ENCODE measurements around the gene PIGZ.

Gene PIGZ, protein sequence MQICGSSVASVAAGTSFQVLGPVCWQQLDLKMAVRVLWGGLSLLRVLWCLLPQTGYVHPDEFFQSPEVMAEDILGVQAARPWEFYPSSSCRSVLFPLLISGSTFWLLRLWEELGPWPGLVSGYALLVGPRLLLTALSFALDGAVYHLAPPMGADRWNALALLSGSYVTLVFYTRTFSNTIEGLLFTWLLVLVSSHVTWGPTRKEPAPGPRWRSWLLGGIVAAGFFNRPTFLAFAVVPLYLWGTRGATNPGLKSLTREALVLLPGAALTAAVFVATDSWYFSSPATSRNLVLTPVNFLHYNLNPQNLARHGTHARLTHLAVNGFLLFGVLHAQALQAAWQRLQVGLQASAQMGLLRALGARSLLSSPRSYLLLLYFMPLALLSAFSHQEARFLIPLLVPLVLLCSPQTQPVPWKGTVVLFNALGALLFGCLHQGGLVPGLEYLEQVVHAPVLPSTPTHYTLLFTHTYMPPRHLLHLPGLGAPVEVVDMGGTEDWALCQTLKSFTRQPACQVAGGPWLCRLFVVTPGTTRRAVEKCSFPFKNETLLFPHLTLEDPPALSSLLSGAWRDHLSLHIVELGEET

DNA sequence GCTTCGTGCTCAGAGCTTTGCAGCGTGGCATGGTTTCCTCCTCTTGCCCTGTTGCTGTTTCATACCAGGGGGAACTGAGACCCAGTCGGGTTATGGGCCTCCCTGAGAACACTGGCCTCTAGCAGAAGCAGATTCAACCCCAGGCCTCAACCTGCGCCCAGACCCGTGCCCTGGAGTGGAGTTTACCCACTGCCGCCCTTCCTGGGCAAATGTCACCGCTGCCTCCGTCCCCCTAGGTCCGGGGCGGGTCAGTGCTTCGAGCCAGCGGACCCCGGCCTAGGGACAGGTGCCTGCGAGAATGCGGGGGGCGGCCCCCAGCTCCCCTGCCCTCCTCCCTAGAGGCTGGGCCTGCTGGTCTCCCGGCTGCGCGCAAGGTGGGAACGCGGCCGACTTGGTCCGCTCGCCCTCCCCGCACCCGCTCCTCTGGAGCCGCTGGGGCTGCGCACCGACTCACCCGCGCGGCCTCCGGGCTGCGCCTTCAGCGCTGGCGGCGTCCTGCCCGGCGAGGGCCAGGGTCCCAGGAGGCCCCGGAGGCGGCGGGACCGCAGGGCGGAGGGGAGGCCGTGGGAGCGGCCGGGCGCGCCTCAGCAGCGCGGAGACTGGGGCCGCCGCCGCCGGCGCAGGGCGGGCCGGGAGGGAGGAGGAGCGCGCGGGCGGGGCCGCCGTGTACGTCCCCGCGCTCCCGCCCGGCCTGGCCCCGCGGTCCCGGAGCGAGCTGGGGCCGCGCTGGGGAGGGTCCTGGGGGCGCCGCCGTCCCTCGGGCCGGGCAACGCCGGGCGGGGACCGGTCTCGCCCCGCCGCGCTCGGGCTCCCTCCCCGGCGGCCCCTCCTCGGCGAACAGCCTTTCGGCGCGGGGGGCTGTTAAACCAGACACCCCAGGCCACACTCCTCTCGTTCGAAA, at the start of gene PIGZ:
TSS of gene PIGZ (minus strand) at position 601 of the 901 bp plus-strand sequence. CDS start 16,802 bp downstream, outside the sequence.
- no peak for FAIRE-seq

DNA sequence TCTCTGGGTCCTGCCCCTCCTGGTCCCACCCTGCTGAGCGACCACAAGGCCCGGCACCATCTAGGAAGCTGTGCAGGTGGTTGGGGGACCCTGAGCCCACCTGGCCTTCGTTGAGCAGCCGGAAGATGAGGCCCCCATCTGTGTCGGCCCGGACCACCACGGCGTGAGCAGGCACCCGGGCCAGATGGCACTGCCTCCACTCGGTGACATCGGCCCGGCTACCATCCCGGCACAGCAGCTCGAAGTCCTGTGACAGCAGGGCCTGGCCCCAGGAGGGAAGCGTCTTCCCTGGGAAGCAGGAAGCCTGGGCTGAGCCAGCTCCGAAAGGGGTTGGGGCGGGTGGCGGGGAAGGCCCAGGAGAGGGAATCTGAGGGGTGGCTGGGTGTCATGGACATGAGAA, 48.4 kb upstream of the PIGZ start:
- FAIRE-seq = no peak

DNA sequence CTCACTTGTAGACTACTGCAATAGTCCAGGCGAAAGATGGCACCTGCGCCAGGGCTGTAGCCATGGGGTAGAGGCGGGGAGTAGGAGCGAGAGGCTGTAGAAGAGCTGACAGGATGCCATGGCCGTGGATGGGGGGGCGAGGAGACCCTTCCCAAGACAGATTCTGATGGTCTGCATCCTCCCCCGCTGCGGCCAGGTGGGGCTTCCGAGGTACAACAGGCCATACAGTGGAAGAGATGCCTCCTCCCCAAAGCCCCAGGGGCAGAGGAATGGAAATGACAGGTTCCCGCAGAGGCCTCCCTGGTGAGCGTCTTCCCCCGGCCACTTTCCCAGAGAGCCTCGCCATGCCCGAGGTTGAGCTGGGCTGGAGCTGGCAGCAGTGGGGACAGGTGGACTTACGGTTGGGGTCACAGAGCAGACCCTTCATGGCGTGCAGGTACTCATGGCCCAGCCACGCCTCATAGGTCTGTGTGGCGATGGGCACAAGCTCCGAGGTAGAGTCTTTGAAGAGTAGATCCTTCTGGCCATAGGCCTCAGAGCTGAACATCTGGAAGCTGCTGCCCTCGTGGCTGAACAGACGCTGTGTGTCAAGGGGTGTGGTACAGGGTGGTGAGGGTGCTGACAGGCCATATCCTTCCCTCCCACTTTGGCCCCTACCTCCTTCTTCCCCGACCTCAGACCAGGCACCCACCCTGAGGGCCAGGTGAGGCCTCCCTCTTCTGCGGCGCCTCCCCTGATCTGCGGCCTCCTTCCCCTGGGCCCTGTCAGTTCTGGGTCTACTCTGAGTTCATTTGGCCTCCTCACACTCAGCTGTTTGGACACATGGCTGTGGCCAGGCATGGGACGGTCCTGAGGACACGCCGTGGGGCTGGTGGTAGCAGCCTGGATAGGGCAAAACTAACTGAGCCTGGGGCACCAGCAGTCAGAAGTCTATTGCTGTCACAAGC, 47.4 kb upstream of the PIGZ start:
- no peak for FAIRE-seq

DNA sequence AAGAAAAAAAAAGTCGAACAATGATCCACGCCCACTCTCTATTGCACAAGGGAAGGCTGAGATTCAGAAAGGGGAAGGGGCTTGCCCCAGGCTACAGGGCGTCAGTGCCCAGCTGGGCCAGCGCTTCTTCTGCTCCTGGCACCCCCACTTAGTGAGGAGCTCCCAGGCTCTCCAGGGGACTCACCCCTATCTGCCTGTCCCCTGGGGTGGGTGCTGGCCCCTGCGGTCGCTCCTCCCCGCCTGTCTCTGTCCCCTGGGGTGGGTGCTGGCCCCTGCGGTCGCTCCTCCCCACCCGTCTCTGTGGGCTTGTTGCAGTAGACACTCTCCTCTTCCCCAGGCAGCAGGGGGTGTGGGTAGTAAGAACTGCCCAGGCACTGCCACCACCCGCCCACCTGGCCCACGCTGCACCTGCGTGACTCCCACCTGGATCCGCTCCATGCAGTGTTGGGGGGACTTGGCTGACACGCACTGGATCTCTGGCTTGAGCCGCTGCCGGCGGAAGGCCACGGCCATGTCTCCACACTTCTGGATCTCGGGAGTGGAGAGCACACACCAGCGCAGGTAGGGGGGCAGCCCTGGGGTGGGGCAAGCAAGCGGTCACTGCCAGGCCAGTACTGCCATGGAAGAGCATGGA, 46.4 kb upstream of the PIGZ start:
- FAIRE-seq = no peak

DNA sequence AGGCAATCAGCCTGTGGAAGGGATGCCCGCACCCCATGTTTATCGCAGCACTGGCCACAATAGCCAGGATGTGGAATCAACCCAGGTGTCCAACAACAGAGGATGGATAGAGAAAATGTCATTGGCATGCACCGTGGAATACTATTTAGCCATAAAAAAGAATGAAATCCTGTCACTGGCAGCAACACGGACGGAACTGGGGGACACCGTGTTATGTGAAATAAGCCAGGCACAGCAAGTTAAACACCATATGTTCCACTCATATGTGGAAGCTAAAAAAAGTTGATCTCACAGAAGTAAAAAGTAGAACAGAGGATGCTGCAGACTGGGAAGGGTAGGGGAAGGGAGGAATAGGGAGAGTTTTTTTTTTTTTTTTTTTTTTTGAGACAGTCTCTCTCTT, 45.4 kb upstream of the PIGZ start:
- FAIRE-seq = no peak

DNA sequence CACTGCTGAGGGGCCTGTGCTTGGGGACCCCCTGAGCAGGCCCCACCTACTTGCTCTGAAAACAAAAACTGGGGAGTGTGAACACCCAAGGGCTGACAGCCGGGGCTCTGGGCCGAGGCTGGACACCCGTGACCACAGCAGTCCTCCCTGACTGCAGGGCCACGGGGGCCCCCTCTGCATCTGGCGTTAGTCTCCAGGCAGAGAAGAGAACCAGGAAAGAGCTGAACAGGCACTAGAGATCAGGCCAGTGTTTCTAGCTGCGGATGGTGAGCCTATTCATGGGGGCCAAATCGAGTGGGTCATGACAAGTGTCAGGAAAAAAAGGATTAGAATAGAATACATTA, 43.9 kb upstream of the PIGZ start:
- no peak for FAIRE-seq

DNA sequence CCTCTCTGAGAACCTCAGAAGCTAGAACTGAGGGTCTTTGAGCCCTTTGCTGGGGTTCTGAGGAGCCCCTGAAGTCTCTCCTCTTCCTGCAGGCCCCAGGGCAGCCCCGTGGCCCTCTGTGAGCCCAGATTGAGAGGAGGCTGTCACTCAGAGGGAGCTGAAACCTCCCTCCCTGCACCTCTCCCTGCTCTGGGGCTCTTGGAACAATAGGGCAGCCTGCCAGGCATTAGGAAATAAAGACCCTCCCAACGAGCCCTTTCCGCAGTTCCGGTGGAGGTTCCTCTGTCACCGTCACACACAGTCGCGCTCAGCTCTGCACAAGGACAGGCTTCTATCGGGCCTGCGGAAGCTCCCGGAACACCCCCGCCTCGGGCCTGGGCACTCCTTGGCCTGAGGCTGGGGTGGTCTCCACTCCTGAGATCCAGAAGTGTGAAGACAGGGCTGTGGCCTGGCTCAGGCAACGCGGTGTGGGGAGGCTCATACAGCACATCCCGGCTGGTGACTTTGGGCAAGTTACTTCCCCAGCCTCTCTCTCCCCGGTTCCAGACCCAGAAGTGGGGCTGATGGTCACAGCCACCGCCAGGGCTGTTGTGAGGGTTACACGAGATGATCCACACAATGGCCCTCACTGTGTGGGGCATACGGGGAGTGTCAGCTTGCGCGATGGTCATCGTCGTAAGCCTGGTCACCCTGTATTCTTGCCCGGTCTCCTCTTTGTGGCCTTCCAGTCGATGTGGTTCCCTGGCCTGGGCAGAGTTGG, 43.3 kb upstream of the PIGZ start:
- FAIRE-seq = no peak

DNA sequence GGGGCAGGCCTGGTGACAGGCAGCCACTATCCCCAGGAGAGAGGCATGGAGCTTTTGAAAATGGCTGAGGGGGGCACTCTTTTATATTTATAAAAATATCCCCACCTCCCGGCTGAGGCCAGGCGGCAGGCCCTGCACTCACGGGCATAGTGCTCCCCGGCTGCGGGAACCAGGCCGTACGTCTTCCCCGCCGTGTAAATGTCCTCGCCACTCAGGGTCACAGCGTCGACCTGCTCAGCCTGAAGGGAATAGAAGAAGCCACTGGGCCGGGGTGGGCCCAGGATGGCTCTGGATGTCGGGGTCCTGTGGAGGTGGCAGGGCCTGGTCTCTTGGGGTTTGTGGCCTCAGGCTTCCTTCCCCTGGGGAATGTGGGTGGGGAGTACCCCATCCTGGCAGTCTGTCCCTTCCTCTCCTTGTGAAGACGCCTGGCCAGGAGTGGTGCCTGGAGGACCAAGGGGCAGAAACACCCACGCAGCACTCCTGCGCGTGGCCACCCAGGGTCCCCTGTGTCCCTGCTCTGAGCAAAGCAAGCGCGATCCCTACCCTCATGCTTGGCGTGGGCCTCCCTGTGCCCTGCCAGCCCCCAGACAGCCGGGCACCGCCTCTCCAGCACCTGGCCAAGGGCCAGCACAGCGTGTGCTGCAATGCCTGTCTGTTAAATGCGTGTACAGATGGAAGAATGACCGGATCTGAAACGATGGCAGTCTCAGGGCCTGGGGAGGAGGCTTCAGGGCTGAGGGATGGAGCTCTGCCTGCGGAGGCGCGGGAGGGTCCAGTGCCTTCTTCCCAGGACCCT, 42.1 kb upstream of the PIGZ start:
- FAIRE-seq = no peak

DNA sequence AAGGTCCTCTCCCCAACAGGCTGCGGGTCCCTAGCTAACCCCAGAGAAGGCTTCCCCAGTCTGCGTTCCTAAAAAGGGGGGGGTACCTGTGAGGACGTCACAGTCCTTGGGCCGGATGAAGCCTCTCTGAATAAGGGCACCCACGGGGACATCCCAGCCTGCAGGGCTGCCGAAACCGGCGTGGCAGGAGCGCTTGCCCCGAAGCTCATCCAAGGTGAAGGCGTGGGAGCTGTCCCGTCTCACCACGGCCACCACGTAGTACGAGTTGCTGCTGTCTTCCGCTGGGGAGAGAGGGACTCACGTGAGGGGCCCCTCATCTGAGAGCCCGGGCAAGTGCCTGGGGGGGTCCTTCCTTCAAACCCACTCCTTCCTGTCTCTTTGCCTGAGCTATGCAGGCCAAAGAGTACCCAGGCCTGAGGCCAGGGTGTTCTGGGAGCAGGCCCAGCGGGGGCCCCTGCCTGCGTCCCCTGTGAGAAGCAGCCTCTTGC, 40.9 kb upstream of the PIGZ start:
- FAIRE-seq = no peak

DNA sequence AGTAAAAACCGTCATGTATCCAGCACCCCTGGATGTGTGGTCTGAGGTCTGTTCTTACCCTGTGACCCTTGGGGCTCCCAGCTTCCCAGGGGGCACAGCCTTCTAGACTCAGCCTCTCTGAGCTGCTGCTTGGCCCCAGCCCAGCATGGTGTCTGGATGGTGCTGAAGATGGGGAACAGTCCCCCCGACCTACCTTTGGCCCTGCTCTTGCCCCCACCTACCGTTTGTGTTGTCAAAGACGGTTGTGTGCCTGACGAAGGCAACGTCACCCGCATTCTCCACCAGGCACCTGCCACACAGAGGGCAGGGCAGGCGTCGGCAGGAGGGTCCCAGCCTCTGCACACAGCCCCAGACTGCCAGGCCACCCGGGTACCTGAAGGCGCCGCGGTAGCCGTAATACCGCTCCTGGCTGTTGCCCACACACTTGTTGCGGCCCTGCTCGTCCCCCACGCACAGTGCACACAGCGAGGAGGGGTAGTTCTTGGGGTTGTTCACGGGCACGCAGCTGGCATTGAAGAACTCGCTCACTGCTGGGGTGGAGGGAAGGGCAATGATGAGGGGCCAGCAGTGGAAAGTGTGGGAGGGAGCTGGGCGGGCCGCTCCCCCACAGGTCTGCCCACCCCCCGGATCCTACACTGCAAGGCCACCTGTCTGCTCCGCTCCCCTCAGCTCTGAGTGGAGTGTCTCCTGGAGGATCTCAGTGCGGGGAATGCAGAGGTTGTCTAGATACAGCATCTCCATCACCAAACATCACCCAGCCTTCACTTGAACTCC, 40.0 kb upstream of the PIGZ start:
- no peak for FAIRE-seq

DNA sequence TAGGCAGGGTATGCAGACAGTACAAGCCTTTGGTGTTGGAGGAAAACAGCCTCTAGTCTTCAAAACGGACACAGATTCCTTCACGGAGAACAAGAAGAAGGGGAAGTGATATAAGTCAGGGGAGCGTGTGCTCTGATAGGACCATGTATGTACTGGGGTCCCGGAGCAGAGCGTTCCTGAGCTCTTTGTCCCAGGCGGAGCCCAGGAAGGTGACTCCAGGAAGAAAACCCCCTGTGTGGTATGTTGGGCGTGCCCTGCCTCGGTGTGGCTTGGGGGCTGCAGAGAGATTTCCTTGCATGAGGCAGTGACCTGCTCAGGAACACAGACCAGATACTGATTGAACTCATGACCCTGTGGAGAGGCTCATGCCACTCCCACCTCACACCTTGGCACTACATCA, 39.3 kb upstream of the PIGZ start:
- FAIRE-seq = no peak

DNA sequence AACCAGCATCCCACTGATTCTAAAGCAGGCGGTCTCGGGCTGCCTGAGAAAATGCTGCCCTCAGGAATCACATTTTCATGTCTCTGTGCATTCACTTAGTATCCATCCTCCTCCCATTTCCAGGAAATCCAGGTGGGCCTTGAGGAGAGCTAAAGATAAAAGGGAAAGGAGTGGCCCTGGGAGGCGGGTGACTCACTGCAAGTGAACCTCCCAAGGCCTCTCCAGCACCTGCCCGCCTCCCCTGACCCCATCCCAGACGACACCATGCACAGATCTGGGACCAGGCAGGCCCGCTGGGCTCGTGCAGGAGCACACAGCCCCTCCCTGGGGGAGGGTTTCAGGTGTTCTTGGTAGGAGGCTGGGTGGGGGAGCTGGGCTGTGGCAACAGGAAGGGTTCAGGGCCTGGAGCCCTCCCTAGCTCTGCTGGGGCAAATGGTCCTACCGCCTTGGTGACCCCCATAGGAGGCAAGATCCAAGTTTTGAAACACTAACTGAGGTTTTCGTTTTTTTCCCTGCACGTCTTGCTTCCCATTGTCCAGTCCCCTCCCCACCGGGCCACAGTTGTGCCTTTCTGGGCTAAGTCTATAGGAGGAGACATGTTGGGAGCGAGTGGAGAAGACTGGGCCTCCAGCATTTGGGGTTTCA, 38.8 kb upstream of the PIGZ start:
- no peak for FAIRE-seq

DNA sequence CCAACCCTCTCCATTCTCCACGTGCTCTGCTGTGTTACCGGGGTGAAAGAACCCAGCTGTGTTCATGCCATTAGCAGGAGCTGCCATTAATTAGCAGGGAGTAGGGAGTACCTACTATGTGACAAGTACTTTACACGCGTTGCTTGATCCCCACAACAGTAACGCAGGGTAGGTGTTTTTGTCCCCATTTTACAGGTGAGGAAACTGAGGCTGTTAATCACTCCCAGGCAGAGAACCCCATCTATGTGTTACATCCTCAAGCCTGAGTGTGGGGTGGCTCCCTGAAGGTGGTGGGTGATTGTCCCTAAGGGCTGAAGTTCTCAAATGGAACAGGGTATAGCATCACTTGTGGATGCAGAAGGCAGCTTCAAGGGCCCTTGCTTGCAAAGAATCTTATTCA, 38.2 kb upstream of the PIGZ start:
- no peak for FAIRE-seq

DNA sequence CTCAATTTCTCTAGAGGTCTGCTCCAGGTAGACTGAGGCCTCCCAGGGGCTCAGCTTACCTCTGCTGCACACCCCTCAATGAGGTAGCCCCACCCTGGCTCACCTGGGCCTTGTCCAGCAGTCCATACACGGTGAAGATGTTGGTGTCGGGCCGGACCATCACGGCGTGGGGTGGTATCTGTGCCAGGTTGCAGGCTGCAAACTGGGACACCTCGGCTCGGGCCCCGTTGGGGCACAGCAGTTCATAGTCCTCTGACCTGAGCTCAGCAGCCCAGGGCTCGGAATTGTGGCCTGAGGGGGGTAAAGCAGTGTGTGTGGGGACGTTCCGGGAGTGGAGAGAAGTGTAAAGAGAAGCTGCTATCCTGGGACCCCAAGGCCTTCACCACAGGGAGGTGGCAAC, 37.8 kb upstream of the PIGZ start:
- no peak for FAIRE-seq

DNA sequence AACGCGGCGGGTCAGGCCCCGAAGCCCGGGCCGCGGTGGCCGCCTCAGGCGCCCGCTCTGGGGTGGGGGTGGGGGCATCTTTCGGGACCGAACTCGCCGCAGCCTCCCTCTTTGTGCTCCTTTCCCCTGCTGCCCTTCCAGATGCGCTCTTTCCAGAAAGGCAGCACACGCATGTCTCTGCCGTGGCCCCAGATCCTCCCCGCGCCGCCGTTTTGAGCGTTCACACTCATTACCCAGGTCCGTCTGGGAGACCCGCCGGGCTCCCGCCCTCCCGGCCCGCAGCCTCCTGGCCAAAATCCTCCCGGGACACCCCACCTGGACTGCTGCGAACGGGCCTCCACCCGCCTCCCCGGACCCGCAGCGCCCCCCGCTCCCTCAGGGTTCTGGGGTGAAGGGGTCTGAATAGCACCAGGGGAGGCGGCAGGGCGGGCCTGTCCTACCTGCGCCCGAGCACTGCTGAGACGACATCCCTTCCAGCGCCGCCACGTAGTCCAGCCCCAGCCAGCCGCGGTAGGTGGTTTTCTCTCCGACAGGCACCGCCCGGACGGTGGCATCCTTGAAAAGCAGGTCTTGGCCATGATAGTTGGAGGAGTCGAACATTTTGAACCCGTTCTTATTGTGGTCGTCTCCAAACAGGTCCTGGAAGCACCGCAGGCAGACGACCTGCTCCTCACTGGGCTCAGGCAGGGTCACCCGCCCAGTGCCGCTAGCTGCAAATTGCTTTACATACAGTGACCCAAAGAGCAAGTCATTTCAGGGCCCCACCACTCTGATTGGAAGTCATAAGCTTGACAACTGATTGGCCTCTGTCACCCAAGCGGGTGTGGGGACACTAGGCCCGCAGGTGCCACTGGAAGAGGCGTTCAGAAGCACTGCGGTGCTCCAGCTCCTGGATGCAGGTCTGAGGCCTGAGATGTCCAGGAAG, 35.1 kb upstream of the PIGZ start:
- no peak for FAIRE-seq

DNA sequence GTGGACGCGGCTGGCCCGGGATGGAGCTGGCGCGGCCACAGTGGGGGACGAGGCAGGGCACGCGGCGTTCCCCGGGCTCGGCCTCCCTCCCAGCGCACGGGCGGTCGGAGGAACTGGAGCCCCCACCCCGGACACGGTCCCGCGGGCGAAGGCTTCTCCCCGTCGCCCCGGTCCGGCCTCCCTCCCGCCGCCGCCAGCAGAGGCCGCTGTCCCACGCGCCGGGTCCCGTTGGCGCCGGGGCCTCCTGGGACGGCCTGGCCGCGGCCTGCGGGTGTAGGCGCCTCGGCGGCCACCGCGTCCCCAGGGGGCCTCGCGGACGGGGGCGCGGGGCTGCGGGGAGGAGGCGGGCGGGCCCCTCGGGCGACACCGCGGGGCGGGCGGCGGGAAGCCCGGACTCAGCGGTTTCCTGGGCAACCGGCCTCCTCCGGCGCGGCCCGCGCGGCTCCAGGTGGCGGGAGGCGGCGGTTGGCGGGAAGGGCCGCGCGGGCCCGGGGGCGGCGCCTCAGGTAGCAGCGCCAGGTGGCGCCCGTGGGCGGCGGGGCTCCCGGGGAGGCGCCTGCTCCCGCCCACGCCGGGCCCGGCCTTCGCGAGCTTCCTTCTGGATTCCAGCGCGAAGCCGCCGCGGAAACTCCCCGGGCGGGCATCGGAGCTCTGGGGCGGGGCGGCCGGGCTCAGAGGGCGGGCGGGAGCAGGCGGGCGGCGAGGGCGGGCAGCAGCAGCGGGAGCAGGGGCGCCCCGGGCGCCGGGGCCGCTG, 34.2 kb upstream of the PIGZ start:
- no peak for FAIRE-seq
